IPS DF 4.7 (cell line): ENCODE results near the gene MYOC.
"Not testable (repeated sequence)": the region's sequence is repeated elsewhere in the genome, so short reads cannot be mapped to it uniquely, and the experiment has no call there.

Source experiments
- DNase-seq: peaks from one replicate; pipeline ENCODE4 v3.0.0-alpha.2; 2013; ENCODE audit warnings: low spot score; ENCODE audit errors: extremely low read depth

MYOC gene

GRCh38 chr1:171652234-171652822 is at the start of gene MYOC:
TSS of gene MYOC (minus strand) at chr1:171652688. CDS start at chr1:171652611, 77 bp downstream.
- DNase-seq = no peak

DNA sequence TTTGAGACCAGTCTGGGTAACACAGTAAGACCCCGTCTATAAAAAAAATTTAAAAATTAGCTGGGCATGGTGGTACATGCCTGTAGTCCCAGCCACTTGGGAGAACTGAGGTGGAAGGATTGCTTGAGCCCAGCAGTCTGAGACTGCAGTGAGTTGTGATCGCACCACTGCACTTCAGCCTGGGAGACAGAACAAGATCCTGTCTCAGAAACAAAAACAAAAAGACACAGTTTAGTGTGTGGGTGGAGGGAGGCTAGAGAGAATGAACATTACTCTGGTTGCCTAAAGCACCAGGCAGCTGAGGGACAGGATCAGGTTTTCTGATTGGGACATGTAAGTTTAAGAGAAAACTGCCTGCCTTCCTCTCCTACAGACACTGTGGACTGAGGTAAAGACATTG is 47.0 kb upstream of the MYOC start:
- no peak for DNase-seq

GRCh38 chr1:171695772-171696171 is 43.3 kb upstream of the MYOC start:
- DNase-seq = not testable (repeated sequence)

GRCh38 chr1:171693541-171693940 is 41.1 kb upstream of the MYOC start:
- not testable (repeated sequence) for DNase-seq

- DNase-seq = no peak
Observed at GRCh38 chr1:171683870-171684269, 31.4 kb upstream of the MYOC start.

DNA sequence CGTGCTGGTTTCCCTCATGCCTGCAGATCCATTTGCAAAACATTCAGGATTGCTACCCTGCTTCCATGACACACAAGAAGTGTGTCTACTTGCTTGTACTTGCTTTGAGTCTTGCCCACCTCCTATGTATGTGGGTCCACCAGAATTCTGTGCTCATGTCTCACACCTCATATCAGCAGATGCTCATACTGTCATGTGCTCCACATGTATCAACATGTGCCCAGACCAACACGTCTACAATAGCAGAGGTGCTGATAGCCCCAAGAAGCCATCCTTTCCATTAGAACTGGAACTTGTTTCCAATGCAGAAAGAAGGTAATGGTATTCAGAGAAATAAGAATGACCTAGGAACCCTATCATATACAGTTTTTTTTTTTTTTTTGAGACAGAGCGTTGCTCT is 27.9 kb upstream of the MYOC start:
- DNase-seq = no peak

DNA sequence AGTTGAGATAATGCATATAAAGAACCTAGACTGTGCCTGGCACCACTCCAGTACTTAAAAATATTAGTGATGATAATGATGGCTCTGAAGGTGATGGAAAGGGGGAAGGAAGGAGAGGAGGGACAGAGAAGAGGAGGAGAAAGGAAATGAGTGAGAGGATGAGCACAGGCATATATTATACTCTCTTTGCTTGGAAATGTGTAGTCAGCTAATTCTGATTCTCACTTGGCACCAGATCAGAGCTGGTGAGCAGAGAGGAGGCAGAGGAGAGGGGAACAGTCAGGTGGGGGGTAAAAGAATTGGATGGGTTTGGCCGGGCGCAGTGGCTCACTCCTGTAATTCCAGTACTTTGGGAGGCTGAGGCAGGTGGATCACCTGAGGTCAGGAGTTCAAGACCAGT is 24.3 kb upstream of the MYOC start:
- DNase-seq = no peak

- DNase-seq = no peak
Observed at GRCh38 chr1:171674431-171675405, 22.2 kb upstream of the MYOC start.

DNA sequence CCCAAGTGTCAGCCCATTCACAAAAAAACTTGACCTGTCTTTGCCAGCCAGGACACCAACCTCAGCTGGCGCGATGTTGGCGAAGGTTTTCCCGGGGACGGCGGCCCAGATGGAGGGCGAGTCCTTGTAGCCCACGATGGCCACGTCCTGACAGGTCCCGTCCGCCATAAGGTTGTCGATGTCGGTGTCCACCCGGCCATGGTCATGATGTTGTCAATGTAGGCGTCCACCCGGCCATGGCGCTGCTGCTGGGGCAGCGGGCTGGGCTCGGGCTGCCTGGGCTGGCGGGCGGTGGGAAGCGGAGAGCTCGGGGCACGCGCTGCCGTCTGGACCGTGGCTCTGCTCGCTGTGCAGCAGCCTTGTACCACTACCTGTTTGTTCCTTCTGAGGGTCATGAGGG is 18.3 kb upstream of the MYOC start:
- DNase-seq = no peak

DNA sequence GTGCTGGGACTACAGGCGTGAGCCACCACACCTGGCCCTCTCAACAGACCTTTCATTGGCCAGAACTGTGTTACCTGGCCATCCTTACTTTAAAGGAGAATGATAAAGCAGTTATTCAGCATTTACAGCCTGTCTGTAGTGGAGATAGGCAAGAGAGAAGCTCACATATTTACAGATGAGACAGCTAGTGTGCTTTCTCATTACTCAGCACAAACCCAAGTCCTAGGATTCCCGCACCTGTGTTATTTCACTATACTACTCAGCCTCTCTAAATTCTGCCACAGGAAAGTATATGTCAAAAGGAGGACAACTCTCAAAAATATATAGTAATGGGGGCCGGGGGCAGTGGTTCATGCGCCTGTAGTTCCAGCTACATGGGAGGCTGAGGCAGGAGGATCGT is 15.9 kb upstream of the MYOC start:
- no peak for DNase-seq

DNA sequence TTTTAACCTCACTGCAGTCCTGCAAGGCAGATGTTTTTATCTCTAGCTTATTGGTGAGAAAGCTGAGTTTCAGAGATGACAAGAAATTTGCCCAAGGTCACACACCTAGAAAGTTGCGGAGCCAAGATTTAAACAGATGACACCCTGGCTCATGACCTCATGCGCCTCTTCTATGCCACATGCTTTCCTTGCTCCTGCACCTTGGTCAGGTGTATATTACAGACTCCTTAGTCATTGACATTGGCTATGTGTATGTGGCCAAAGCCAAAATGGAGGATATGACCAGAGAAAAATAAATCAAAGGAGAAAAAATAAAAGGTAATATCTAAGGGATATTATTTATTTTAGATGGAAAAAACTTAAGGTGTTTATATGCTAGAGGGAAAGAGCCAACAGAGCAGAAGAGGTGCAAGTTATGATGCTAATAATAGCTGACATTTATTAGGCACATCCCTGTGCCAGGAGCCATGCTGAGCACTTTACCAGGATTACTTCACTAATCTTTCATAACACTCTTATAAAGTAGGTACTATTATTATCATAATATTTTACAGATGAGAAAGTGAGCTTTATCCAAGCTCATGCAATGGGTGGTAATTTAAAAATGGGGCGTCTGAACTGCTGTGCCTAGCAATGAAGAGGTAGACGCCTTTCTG is 13.8 kb upstream of the MYOC start:
- DNase-seq = no peak

DNA sequence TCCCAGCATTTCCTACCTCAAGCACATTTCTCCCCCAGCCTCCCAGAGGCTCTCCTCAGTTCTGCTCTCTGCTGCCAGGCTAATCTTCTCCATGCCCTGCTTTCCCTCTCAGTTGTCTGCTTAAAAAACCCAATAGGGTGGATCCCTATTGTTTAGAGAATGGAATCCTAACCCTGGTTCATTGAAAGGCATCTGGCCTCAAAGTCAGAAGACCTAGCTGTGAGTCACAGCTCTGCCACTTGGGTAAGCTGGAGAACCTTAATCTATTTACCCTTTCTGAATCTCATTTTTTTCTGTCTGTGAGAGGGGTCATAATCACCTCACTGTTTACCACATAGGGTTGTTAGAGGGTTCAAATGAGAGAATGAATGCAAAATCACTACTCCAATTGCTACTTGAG is 12.5 kb upstream of the MYOC start:
- no peak for DNase-seq

- no peak for DNase-seq
Observed at GRCh38 chr1:171663854-171664575, 11.5 kb upstream of the MYOC start.

DNA sequence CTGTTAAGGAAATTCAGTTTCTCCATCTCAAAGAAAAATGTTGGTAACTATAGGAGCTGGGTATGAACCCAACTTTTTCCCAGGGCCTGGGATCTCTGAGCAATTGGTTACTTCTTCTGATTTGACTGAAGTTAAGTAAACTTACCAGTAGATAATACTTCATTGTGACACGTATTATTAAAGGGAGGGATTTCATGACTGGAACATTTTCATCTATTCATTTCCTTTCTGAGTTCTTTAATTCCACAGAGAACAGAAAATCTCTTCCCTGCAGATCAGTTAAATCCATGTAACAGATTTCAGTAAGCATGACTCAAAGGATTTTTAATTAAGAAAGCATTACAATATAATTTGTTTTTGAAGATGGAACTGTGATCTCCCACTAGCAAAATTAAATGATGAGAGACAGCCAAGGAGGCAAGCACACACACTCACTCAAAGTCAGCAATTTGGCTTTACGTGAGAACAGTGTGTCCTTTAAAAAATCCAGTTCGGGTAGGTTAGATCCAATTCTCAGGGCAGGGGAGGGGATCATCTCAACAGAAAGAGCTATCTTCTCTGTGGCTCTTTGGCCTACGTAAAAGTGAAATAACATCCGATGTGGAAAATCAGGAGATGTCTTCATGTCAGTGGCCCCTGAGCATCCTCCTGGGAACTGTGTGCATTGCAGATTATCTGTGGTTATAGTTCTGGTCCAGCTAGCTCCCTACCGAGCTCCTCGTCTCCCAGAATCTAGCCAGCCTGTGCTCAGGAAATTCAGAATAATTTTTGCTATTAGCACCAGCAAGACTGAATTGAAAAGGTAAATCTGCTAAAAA is 10.8 kb upstream of the MYOC start:
- DNase-seq = no peak

DNA sequence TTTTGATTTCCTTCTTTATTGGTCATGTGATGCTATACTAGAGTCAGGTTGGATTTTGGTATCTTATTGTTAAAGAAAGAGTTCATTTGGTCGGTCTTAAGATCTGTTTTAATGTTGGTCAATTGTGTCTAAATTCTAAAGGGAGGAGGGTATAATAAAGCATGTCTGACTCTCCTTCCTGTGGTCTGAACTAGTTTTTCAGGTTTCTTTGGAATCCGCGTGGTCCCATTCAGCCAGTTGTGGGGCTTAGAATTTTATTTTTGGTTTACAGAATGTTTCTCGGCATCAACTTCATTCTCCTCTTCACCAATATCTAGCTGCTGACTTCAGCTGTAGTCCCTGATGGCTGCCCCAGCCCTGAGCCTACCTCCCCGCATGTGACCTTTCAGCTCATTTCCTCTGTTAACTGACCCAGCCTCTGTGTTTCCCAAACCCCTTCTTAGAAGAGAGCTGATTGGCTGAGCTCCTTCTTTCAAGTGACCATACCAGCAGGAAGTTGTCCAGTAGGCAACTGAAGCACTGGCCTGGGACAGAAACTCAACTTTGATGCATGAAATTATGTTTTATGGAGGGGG is 8.7 kb upstream of the MYOC start:
- DNase-seq = no peak

GRCh38 chr1:171656206-171656605 is 3.7 kb upstream of the MYOC start:
- DNase-seq = not testable (repeated sequence)

- no peak for DNase-seq
Observed at GRCh38 chr1:171655746-171656116, 3.2 kb upstream of the MYOC start.

GRCh38 chr1:171654942-171655745 is 2.7 kb upstream of the MYOC start:
- DNase-seq = no peak

DNA sequence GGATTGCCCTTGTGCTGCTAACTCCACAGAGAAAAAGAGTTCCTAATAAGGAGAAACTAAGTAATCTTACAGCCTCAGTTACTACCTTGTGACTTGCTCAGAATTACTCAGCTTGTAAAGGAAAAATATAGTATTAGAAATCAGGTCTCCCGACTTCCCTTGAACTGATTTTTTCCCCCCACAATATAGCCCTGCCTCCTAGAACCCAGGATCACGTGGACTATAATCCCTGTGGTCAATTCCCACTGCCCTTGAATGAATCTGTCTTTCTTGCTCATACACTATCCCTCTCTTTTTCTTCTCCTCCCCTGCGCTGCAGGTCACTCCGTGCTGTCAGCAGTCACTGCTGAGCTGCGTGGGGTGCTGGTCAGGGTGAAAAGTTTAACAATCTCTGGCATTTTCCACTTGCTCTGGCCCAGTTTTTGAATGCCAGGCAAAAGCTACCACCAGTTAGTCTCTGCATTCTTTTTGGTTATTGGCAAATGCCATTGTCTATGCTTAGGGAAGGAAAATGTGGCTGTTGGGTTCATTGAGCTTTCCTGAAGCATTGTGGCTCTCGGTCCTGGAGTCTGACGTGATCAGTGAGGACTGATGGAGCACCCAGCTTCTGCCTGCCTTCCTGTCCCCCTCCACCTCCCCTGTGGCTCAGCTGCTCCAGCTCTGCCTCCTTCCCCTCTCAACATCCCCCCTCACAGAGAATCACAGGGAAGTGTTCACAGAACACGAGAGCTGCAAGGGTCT is 1.9 kb upstream of the MYOC start:
- DNase-seq = no peak
